Caco-2 (cell line): ENCODE measurements around the gene MADCAM1. TPM values are rescaled to one million over a fixed set of nuclear protein-coding genes. Genes with fewer than 3 reads are reported as not detected.

ENCODE experiments used
- BruUV-seq: library from RNA; stranded (reverse); fragments of 400-500 nt; replicated peaks from 2 replicates; lab custom pipeline; 2021; lab: Mats Ljungman, UMichigan
- CTCF ChIA-PET: fragments of 300-600 bp; sonication (Branson Sonifier 250); formaldehyde crosslinking; loops from one replicate; lab custom pipeline; 2022; ENCODE audit warnings: antibody characterized with exemption; lab: Charles Lee
- POLR2A ChIA-PET: fragments of 300-600 bp; sonication (Branson Sonifier 250); formaldehyde crosslinking; loops from one replicate; lab custom pipeline; 2022; ENCODE audit warnings: antibody characterized with exemption; lab: Charles Lee
- DNase-seq, 2 experiments: peaks; one replicate each; pipeline versions ENCODE4 v3.0.0 to v3.0.0-alpha.2; 2020 to 2022
- H3K27me3 ChIP-seq: replicated peaks from 2 replicates; pipeline ENCODE4 v1.6.0; 2011; ENCODE audit warnings: low read length; ENCODE audit not compliant: control insufficient read depth, insufficient read depth
- H3K36me3 ChIP-seq: 2 replicates; pipeline ENCODE4 v1.5.1; 2011; ENCODE audit warnings: low read length; ENCODE audit not compliant: control insufficient read depth, insufficient read depth
- H3K4me1 ChIP-seq: fragments of 250-450 bp; sonication (Bioruptor Pico); 2 replicates; pipeline ENCODE4 v1.5.1; 2020; ENCODE audit warnings: mild to moderate bottlenecking
- H3K4me3 ChIP-seq: 2 replicates; pipeline ENCODE4 v1.5.1; 2011; ENCODE audit warnings: low read depth, mild to moderate bottlenecking, control low read depth, low read length
- H3K9me3 ChIP-seq: fragments of 250-450 bp; sonication (Bioruptor Pico); 2 replicates; pipeline ENCODE4 v1.5.1; 2020; ENCODE audit warnings: mild to moderate bottlenecking, moderate library complexity
- H3K27ac Mint-ChIP-seq: one replicate; pipeline ENCODE4 v1.8.0; 2022; ENCODE audit warnings: mixed read lengths; ENCODE audit not compliant: unreplicated experiment
- H3K27me3 Mint-ChIP-seq: one replicate; pipeline ENCODE4 v1.8.0; 2022; ENCODE audit warnings: mixed read lengths; ENCODE audit not compliant: insufficient read depth, unreplicated experiment
- H3K36me3 Mint-ChIP-seq: one replicate; pipeline ENCODE4 v1.8.0; 2022; ENCODE audit warnings: mild to moderate bottlenecking, mixed read lengths; ENCODE audit not compliant: insufficient read depth, unreplicated experiment
- H3K4me1 Mint-ChIP-seq: one replicate; pipeline ENCODE4 v1.8.0; 2022; ENCODE audit warnings: low read depth, mixed read lengths; ENCODE audit not compliant: unreplicated experiment
- H3K4me3 Mint-ChIP-seq: one replicate; pipeline ENCODE4 v1.8.0; 2022; ENCODE audit warnings: mild to moderate bottlenecking, moderate library complexity, mixed read lengths; ENCODE audit not compliant: unreplicated experiment
- H3K9me3 Mint-ChIP-seq: one replicate; pipeline ENCODE4 v1.8.0; 2022; ENCODE audit warnings: mixed read lengths; ENCODE audit not compliant: unreplicated experiment
- intact Hi-C: fragments of 100-400 bp; cut with micrococcal nuclease; formaldehyde crosslinking; loops from one replicate; pipeline ENCODE4 v1.10.0; 2022; ENCODE audit not compliant: unreplicated experiment
- total RNA-seq: library from RNA; stranded (reverse); gene quantifications from 2 replicates; pipeline ENCODE4 v1.2.3, GENCODE V29; 2022
- TF ChIP-seq, protein P1 (sequence below), 2 experiments: fragments of 200-600 bp in 1 of 2; IDR thresholded peaks; 1 replicate in 1 of 2; 2 replicates in 1 of 2; pipeline versions ENCODE4 v1.5.1 to v1.8.0; 2011 to 2022; ENCODE audit warnings: antibody characterized with exemption in 1 of 2, control low read depth in 1 of 2, inconsistent platforms in 1 of 2, low read depth in 1 of 2, low read length in 1 of 2, mild to moderate bottlenecking in 1 of 2, moderate library complexity in 1 of 2; ENCODE audit not compliant: insufficient read depth in 1 of 2, severe bottlenecking in 1 of 2, unreplicated experiment in 1 of 2

Gene MADCAM1
- total RNA-seq, 1 experiment from 2014 or later: 0.73 TPM

DNA sequence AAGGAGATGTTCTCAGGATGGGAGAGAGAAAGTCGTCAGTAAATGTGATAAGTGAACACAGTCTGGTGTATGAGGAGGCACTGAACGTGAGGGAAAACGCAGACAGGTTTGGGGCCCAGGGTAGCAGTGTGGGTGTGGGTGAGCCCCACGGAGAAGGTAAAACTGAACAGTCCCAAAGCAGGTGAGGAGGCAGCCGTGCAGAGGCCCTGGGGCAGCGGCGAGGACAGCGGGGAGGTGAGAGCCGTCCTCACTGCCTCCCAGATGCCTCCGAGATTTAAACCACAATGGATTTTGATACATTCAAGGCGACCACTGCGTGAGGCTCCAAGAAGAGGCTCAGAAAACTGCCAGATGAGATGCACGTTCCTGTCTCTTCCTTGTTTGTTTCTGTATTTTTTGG is 20.9 kb upstream of the MADCAM1 start:
- Mint-ChIP-seq H3K36me3 (peaks cover 4% of the 10 kb centered on the region), H3K9me3 (peaks cover 7% of the 10 kb centered on the region), H3K4me1 (no peaks in the 10 kb centered on the region), H3K27ac (no peak overlapping the region), H3K27me3 (no peaks in the 10 kb centered on the region), H3K4me3 (no peak overlapping the region)
- Histone ChIP-seq H3K27me3 (no peaks in the 10 kb centered on the region), H3K36me3 (no peaks in the 10 kb centered on the region), H3K4me1 (no peaks in the 10 kb centered on the region), H3K9me3 (no peaks in the 10 kb centered on the region), H3K4me3 (no peak overlapping the region)
- ChIA-PET POLR2A (no interaction called here), CTCF (no interaction called here)
- no peak for DNase-seq
- TF ChIP-seq, protein P1, sequence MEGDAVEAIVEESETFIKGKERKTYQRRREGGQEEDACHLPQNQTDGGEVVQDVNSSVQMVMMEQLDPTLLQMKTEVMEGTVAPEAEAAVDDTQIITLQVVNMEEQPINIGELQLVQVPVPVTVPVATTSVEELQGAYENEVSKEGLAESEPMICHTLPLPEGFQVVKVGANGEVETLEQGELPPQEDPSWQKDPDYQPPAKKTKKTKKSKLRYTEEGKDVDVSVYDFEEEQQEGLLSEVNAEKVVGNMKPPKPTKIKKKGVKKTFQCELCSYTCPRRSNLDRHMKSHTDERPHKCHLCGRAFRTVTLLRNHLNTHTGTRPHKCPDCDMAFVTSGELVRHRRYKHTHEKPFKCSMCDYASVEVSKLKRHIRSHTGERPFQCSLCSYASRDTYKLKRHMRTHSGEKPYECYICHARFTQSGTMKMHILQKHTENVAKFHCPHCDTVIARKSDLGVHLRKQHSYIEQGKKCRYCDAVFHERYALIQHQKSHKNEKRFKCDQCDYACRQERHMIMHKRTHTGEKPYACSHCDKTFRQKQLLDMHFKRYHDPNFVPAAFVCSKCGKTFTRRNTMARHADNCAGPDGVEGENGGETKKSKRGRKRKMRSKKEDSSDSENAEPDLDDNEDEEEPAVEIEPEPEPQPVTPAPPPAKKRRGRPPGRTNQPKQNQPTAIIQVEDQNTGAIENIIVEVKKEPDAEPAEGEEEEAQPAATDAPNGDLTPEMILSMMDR (IDR thresholded peaks at IDR 0.05; ENCODE audit: insufficient read depth in 1 of 2, low read depth in 1 of 2, low read length in 1 of 2, severe bottlenecking in 1 of 2, unreplicated experiment in 1 of 2): no peak
- no TSS peak for BruUV-seq
- intact Hi-C loops: no loop called here

DNA sequence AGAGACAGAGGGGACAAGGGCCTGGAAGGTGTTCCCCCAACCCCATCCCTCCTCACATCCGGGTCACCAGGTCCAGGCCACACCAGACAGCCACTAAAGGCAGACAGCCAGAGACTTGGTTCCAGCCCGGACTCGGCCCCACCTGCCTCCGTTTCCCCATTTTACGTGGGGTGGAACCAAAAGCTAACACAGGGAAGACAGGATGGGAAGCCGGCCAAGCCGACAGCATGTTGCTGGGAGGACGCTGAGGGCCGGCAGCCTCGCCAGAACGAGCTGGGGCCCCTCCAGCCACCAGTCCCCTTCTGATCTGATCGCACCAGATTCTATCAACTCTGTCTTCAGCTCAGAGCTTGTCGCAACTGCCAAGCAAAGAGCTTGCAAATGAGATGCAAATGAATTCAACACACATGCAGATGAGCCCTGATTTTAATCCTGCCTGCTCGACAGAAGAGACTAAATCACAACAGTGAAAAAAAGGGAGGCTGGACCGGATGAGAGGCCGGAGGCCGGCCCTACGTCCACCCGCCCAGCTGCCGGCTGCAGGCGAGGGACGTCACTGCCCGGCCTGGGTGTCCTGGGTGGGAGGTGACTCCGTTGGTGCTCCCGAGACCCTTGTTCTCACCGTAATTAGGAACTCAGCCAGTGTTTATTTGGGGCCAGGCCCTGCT is 17.9 kb upstream of the MADCAM1 start:
- H3K36me3 ChIP-seq: no peaks in the 10 kb centered on the region
- Mint-ChIP-seq H3K9me3 (peaks cover 22% of the 10 kb centered on the region), H3K27me3 (no peaks in the 10 kb centered on the region), H3K4me1 (no peaks in the 10 kb centered on the region), H3K36me3 (peaks cover 10% of the 10 kb centered on the region), H3K4me3 (no peak overlapping the region), H3K27ac (no peak overlapping the region)
- no peaks in the 10 kb centered on the region for H3K27me3 ChIP-seq
- no peak overlapping the region for H3K4me3 ChIP-seq
- TF ChIP-seq, protein P1 (IDR thresholded peaks at IDR 0.05; ENCODE audit: insufficient read depth in 1 of 2, low read depth in 1 of 2, low read length in 1 of 2, severe bottlenecking in 1 of 2, unreplicated experiment in 1 of 2): no peak
- no peak for DNase-seq
- BruUV-seq: no TSS peak
- H3K9me3 ChIP-seq: no peaks in the 10 kb centered on the region
- ChIA-PET POLR2A (no interaction called here), CTCF (no interaction called here)
- intact Hi-C loops: no loop called here
- H3K4me1 ChIP-seq: no peaks in the 10 kb centered on the region

DNA sequence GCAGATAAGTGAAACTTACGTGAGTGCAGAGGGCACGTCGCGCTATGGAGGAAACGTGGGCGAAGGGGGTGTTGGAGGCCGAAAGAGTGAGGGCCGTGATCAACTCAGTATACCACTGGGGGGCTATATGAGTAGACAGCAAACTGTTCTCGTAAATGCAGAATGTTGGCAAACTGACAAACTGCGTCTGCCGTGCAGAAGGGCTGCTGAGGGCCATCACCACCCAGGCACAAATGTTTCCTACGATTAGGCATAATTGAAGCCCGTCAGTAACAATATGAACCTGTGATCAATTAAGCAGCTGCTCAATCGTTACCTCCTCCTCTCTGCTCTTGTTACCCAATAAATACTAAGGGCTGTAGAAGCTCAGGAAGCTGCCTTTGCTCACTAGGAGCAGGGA is 17.3 kb upstream of the MADCAM1 start:
- Histone ChIP-seq H3K27me3 (no peaks in the 10 kb centered on the region), H3K4me3 (no peak overlapping the region), H3K4me1 (no peaks in the 10 kb centered on the region), H3K9me3 (no peaks in the 10 kb centered on the region), H3K36me3 (no peaks in the 10 kb centered on the region)
- no peak overlapping the region for H3K4me3 Mint-ChIP-seq
- POLR2A ChIA-PET: no interaction called here
- no TSS peak for BruUV-seq
- TF ChIP-seq, protein P1 (IDR thresholded peaks at IDR 0.05; ENCODE audit: insufficient read depth in 1 of 2, low read depth in 1 of 2, low read length in 1 of 2, severe bottlenecking in 1 of 2, unreplicated experiment in 1 of 2): no peak
- H3K4me1 Mint-ChIP-seq: no peaks in the 10 kb centered on the region
- H3K27ac Mint-ChIP-seq: no peak overlapping the region
- peaks cover 10% of the 10 kb centered on the region for H3K36me3 Mint-ChIP-seq
- DNase-seq: no peak
- CTCF ChIA-PET: no interaction called here
- H3K27me3 Mint-ChIP-seq: no peaks in the 10 kb centered on the region
- intact Hi-C loops: no loop called here
- peaks cover 22% of the 10 kb centered on the region for H3K9me3 Mint-ChIP-seq
